ENCODE measurements around the gene RBFOX2.

RBFOX2 gene

DNA sequence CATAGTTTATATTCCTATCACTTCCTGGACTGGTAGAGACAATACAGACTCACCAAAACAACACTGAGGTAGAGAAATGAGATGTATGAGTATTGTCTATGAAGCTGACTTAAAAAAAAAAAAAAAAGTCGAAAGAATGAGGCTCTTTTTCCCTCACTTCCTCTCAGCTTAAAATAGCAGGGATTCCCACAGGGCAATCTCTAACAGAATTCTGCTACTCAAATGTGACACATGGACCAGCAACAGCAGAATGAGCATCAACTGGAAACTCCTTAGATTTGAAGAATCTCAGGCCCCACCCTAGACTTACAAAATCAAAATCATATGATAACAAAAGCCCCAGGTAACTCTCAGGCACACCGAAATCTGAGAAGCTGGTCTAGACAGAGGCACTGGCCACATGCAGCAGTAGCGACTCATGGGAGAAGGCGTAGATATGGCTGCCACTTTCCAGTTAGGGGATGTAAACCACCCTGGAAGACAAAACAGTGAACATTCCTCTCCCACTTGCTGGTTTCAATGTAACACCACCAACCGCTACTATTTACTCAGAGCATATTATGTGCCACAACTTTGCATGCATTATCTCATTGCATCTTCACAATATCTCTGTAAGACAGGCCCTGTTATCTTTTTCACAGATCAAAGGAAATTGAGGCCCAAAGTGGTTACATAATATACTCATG is 128.0 kb downstream of the RBFOX2 start:
- no peak overlapping the region for H3K27ac ChIP-seq (ENCODE audit: low read length)
- no peak overlapping the region for H2AFZ ChIP-seq (ENCODE audit: low read depth, low read length)
- no peaks in the 10 kb centered on the region for H4K20me1 ChIP-seq (ENCODE audit: insufficient read depth, low read length)
- no peaks in the 10 kb centered on the region for H3K36me3 ChIP-seq (replicated peaks; ENCODE audit: low read depth, low read length)
- H3K9ac ChIP-seq (ENCODE audit: low read length), result no peak overlapping the region
- no peaks in the 10 kb centered on the region for H3K79me2 ChIP-seq (ENCODE audit: low read length)
- TF ChIP-seq, protein P1, sequence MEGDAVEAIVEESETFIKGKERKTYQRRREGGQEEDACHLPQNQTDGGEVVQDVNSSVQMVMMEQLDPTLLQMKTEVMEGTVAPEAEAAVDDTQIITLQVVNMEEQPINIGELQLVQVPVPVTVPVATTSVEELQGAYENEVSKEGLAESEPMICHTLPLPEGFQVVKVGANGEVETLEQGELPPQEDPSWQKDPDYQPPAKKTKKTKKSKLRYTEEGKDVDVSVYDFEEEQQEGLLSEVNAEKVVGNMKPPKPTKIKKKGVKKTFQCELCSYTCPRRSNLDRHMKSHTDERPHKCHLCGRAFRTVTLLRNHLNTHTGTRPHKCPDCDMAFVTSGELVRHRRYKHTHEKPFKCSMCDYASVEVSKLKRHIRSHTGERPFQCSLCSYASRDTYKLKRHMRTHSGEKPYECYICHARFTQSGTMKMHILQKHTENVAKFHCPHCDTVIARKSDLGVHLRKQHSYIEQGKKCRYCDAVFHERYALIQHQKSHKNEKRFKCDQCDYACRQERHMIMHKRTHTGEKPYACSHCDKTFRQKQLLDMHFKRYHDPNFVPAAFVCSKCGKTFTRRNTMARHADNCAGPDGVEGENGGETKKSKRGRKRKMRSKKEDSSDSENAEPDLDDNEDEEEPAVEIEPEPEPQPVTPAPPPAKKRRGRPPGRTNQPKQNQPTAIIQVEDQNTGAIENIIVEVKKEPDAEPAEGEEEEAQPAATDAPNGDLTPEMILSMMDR (IDR thresholded peaks at IDR 0.05; ENCODE audit: low read depth, low read length), result no peak
- no peak for TF ChIP-seq EZH2phosphoT487 (IDR thresholded peaks at IDR 0.05; ENCODE audit: low read depth)
- H3K4me1 ChIP-seq (ENCODE audit: low read length), result no peaks in the 10 kb centered on the region
- H3K27me3 ChIP-seq (ENCODE audit: low read depth, low read length), result peaks cover 63% of the 10 kb centered on the region
- no peak overlapping the region for H3K4me3 ChIP-seq (ENCODE audit: low read length)
- no peak overlapping the region for H3K4me2 ChIP-seq (ENCODE audit: low read length)
- H3K9me3 ChIP-seq (ENCODE audit: insufficient read depth, low read length), result no peaks in the 10 kb centered on the region

DNA sequence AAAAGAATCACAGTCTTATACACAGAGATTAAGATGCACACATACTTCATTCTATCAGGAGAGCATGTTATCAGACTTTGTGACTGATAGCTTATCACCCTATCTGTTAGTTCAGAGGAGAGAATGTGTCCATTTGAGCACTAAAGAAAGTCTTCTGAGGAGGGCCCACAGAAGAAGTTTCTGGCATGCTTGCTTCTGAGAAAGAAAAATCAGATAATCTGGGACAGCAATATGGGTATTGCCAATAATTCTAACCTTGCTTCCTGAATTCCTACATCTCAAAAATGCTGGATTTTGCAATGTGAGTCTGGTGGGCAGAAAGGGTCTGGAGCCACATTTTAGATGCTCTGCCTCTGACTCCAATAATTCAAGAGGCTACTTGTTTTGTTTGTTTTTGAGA is 128.9 kb downstream of the RBFOX2 start:
- Histone ChIP-seq H3K27ac (ENCODE audit: low read length) (no peak overlapping the region), H3K9me3 (ENCODE audit: insufficient read depth, low read length) (no peaks in the 10 kb centered on the region), H3K4me3 (ENCODE audit: low read length) (no peak overlapping the region), H3K9ac (ENCODE audit: low read length) (no peak overlapping the region), H3K27me3 (ENCODE audit: low read depth, low read length) (peaks cover 62% of the 10 kb centered on the region), H3K4me2 (ENCODE audit: low read length) (no peak overlapping the region), H4K20me1 (ENCODE audit: insufficient read depth, low read length) (no peaks in the 10 kb centered on the region), H2AFZ (ENCODE audit: low read depth, low read length) (no peak overlapping the region), H3K36me3 (replicated peaks; ENCODE audit: low read depth, low read length) (no peaks in the 10 kb centered on the region), H3K4me1 (ENCODE audit: low read length) (no peaks in the 10 kb centered on the region), H3K79me2 (ENCODE audit: low read length) (no peaks in the 10 kb centered on the region)
- TF ChIP-seq, protein P1 (IDR thresholded peaks at IDR 0.05; ENCODE audit: low read depth, low read length), result no peak
- no peak for TF ChIP-seq EZH2phosphoT487 (IDR thresholded peaks at IDR 0.05; ENCODE audit: low read depth)

DNA sequence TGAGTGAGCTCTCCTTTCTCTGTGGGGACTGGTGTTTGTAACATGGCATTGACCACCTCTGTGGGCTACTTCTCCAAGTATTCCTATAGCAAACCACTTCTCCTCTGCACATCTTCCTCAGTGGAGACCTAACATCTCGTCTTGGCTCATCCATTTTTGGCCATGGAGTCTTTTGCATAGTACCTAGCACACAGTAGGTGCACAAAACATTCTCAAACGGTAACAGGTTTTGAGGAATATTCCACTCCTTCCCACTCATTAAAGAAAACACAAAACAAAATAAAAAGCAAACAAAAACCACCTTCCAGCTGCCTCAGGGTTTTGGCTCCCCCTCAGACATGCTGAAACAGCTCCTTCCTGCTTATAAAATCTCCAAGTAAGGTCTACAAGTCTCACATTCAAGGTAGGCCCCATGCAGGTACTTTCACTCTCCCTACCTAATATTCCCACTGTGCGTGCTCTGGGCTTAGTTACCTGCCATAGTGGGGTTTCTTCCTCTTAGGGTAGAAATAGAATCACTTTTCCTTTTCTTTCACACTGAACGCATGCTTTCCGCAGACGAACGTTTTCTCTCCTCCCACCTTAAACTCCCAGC is 132.4 kb downstream of the RBFOX2 start:
- Histone ChIP-seq H3K4me2 (ENCODE audit: low read length) (no peak overlapping the region), H3K4me3 (ENCODE audit: low read length) (no peak overlapping the region), H3K36me3 (replicated peaks; ENCODE audit: low read depth, low read length) (no peaks in the 10 kb centered on the region), H3K79me2 (ENCODE audit: low read length) (no peaks in the 10 kb centered on the region), H3K27me3 (ENCODE audit: low read depth, low read length) (peaks cover 70% of the 10 kb centered on the region), H3K27ac (ENCODE audit: low read length) (no peak overlapping the region), H4K20me1 (ENCODE audit: insufficient read depth, low read length) (no peaks in the 10 kb centered on the region), H3K4me1 (ENCODE audit: low read length) (no peaks in the 10 kb centered on the region), H3K9ac (ENCODE audit: low read length) (no peak overlapping the region), H2AFZ (ENCODE audit: low read depth, low read length) (no peak overlapping the region), H3K9me3 (ENCODE audit: insufficient read depth, low read length) (no peaks in the 10 kb centered on the region)
- TF ChIP-seq, protein P1 (IDR thresholded peaks at IDR 0.05; ENCODE audit: low read depth, low read length), result no peak
- no peak for TF ChIP-seq EZH2phosphoT487 (IDR thresholded peaks at IDR 0.05; ENCODE audit: low read depth)

DNA sequence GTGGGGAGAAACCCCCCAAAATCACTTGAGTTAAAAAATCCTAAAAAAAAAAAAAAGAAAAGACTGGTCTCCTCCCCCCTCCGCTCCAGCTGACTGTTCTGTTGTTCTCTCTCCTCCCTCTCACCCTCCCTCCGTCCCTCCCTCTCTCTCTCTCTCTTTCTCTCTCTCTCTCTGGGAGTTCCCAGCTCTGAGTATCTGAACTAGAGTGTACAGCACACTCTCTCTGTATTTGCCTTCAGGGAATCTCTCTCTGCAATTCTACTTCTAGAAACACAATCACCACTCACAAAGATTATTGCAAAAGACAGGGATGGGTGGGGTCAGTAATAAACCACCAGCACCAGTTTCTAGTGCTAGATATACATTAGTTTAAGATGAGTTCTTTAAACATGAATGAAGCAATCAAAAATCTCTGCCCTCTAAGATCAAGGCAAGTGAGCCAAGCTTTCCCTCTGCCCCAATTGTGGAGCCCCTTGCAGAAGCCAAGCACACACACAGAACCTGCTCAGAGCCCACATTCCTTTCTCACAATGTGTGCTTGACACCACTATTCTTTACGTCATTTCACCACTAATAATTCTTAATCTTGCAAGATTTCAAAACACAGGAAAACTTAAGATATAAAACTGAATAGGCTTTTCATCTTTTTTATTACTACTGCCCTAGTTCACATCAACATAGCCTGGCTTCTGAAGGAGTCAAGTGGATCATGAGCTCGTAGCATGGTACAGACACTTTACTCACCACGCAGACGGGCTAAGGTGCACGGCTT is 133.5 kb downstream of the RBFOX2 start:
- H3K4me3 ChIP-seq (ENCODE audit: low read length), result no peak overlapping the region
- H3K36me3 ChIP-seq (replicated peaks; ENCODE audit: low read depth, low read length), result no peaks in the 10 kb centered on the region
- H3K4me2 ChIP-seq (ENCODE audit: low read length), result no peak overlapping the region
- H4K20me1 ChIP-seq (ENCODE audit: insufficient read depth, low read length), result no peaks in the 10 kb centered on the region
- H3K9me3 ChIP-seq (ENCODE audit: insufficient read depth, low read length), result no peaks in the 10 kb centered on the region
- TF ChIP-seq, protein P1 (IDR thresholded peaks at IDR 0.05; ENCODE audit: low read depth, low read length), result no peak
- TF ChIP-seq EZH2phosphoT487 (IDR thresholded peaks at IDR 0.05; ENCODE audit: low read depth), result no peak
- no peaks in the 10 kb centered on the region for H3K79me2 ChIP-seq (ENCODE audit: low read length)
- H3K4me1 ChIP-seq (ENCODE audit: low read length), result no peaks in the 10 kb centered on the region
- H2AFZ ChIP-seq (ENCODE audit: low read depth, low read length), result no peak overlapping the region
- no peak overlapping the region for H3K9ac ChIP-seq (ENCODE audit: low read length)
- peaks cover 65% of the 10 kb centered on the region for H3K27me3 ChIP-seq (ENCODE audit: low read depth, low read length)
- no peak overlapping the region for H3K27ac ChIP-seq (ENCODE audit: low read length)

Data from OCI-LY3 (cell line).